Stimulated activated CD4-positive, alpha-beta T cell treated with anti-CD3 and anti-CD28 coated beads, Interleukin-2, amount 100 ng/mL, for 4 hours (primary cell): ENCODE measurements around the gene MYO9A.
"Not testable (repeated sequence)": the region's sequence is repeated elsewhere in the genome, so short reads cannot be mapped to it uniquely, and the experiment has no call there.

Experiments
- DNase-seq: peaks from one replicate; pipeline ENCODE4 v3.0.0-alpha.2; 2020; ENCODE audit warnings: low read depth

Gene MYO9A

GRCh38 chr15:72042865-72043264, 75.1 kb downstream of the MYO9A start:
- DNase-seq = no peak

GRCh38 chr15:72042054-72042453, 75.9 kb downstream of the MYO9A start:
- DNase-seq = no peak

GRCh38 chr15:72037321-72037720, 80.6 kb downstream of the MYO9A start:
- no peak for DNase-seq

- no peak for DNase-seq
Observed at GRCh38 chr15:72034859-72035650, 82.9 kb downstream of the MYO9A start.

- no peak for DNase-seq
Observed at GRCh38 chr15:72034351-72034750, 83.6 kb downstream of the MYO9A start.

- DNase-seq = no peak
Observed at GRCh38 chr15:72033711-72034110, 84.2 kb downstream of the MYO9A start.

- no peak for DNase-seq
Observed at GRCh38 chr15:72033285-72033684, 84.7 kb downstream of the MYO9A start.

GRCh38 chr15:72021604-72022003, 96.3 kb downstream of the MYO9A start:
- no peak for DNase-seq

- no peak for DNase-seq
Observed at GRCh38 chr15:72020799-72021198, 97.2 kb downstream of the MYO9A start.

- not testable (repeated sequence) for DNase-seq
Observed at GRCh38 chr15:72014555-72014954, 103.4 kb downstream of the MYO9A start.

- DNase-seq = no peak
Observed at GRCh38 chr15:72013703-72014102, 104.2 kb downstream of the MYO9A start.

GRCh38 chr15:72011302-72011942, 106.5 kb downstream of the MYO9A start:
- no peak for DNase-seq

- DNase-seq = no peak
Observed at GRCh38 chr15:72009222-72009621, 108.7 kb downstream of the MYO9A start.

GRCh38 chr15:72006382-72006781, 111.6 kb downstream of the MYO9A start:
- no peak for DNase-seq

- DNase-seq = no peak
Observed at GRCh38 chr15:72005483-72005882, 112.5 kb downstream of the MYO9A start.

- DNase-seq = no peak
Observed at GRCh38 chr15:71999807-72000206, 118.1 kb downstream of the MYO9A start.

- DNase-seq = not testable (repeated sequence)
Observed at GRCh38 chr15:71998717-71999116, 119.2 kb downstream of the MYO9A start.

GRCh38 chr15:71997691-71998090, 120.3 kb downstream of the MYO9A start:
- no peak for DNase-seq

GRCh38 chr15:71975816-71976150, 142.2 kb downstream of the MYO9A start:
- DNase-seq = no peak

GRCh38 chr15:71974211-71974610, 143.7 kb downstream of the MYO9A start:
- no peak for DNase-seq

GRCh38 chr15:71973366-71973765, 144.6 kb downstream of the MYO9A start:
- DNase-seq = no peak

GRCh38 chr15:71971905-71972304, 146.0 kb downstream of the MYO9A start:
- DNase-seq = no peak

- no peak for DNase-seq
Observed at GRCh38 chr15:71970435-71970834, 147.5 kb downstream of the MYO9A start.

GRCh38 chr15:71962537-71962936, 155.4 kb downstream of the MYO9A start:
- DNase-seq = no peak
